Kasumi-1 (cell line): Measurements from ENCODE around the gene C12orf57.

ENCODE experiments used
- DNase-seq, 2 experiments: peaks; one replicate each; lab custom pipeline; 2025; lab: John Stamatoyannopoulos, UW

Gene C12orf57

DNA sequence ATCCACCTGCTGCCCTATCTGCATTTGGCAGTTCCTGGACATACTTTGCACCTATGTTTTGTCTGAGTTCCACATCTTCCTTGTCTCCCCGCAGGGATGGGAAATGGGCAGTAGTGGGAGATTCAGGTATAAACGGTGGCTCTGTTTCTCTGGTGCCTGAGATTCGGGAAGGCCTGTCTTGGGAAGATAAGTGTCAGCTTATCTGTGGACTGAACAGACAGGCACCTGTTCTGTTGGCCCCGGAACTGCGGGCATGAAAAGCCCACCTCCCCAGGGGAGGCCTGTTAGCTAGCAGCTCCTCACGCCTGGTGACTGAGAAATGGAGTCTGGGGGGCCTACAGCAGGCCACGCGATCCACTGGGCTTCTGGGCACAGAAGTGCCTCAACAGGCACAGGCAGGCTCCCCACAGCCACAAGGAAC is 20.8 kb downstream of the C12orf57 start:
- no peak for DNase-seq

DNA sequence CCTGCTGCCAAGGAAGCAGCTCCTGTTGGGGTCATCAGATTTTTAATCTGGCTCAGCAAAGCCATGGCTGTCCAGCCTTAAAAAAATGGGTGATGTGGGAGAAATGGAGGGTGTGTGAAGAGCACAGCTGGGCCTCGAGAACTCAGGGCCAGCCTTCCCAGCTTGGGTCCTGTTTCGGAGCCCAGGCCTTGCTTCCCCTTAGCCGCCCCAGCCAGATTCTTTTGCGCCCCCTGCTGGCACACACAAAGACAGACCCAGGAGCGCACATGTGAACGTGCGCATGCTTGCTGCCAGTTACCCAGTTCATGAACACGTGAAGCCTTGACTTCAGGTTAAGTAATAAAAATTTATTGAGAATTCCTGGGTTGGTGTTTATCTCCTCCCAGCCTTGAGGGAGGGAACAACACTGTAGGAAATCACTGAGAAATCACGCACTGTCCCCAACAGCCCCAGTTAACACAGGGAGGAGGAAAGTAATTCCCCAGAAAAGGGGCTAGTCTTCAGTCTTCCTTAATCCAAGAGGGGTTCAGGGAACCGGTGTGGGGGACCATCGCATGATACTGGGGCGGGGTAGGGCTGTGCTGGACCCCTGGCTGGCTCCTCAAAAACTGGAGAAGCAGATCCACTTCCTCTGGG is 21.3 kb downstream of the C12orf57 start:
- peak; percentile 63 to 65 for DNase-seq

DNA sequence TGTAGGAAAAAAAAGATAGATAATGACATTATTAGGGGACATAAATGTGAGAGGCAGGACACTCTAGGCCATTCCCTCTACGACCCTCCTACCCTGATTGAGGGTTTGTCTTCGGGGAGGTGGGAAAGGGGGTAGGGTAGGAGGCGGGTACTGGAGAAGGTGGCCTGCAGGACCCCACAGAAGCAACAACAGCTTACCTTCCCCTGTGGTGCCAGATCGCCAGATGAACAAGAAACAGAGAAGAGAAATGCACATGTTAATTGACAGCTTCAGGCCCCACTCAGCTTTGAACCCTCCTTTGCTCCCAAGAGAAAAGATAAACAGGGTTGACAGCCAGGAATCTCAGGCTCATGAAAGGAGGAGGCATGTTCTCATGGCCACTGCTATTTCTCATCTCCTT is 21.9 kb downstream of the C12orf57 start:
- no peak for DNase-seq

DNA sequence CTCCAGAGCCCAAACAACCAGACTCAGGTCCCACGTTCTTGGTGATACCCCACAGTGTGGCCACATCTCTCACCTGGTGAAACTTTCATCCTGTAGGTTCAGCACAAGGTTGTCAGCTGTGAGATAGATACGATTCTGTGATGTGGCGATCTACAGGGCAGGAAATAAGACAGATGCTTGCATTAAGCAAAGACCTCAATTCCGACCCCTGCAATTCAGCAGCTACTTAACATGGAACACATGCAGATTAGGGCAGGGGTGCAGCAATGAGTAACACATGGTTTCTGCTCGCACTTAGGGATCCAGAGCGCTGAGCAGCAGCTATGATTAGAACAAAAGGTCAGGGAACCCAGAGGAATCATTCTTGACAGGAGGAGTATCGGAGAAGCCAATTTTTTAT is 22.5 kb downstream of the C12orf57 start:
- DNase-seq: no peak

DNA sequence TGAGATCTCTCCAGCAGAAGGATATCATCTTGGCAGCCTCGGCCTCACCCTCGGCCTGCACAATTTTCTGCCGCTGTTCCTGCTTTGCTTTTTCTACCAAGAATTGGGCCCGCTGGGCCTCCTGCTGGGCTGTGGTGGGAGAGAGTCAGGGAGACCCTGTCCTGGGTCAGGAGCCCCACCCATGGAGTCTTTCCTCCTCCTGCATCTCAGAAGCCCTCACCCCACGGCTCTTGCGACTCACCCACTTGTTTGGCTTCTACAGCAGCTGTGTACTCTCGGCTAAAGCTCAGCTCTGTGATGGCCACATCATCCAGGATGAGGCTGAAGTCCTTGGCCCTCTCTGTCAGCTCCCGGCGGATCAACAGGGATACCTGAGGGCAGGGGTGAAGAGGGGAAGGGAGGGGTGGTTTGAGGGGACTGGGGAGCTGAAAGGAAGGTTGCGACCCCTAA is 23.9 kb downstream of the C12orf57 start:
- no peak for DNase-seq

DNA sequence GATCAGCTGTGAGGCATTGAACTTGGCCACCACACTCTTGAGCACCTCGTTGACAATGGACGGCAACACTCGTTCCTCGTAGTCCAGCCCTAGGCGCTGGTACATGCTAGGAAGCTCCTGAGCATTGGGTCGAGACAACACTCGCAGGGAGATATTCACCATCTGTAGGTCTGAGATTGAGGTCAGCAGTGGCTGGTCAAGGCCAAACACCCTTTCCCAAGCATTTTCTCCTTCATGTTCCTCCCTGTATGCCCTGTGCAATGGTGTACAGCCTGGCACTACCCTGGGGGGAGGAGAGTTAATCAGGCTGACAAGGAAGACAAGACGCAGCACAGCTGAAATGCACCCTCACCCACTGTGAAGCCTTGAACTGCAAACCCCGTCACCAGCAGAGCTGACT is 24.6 kb downstream of the C12orf57 start:
- no peak for DNase-seq

DNA sequence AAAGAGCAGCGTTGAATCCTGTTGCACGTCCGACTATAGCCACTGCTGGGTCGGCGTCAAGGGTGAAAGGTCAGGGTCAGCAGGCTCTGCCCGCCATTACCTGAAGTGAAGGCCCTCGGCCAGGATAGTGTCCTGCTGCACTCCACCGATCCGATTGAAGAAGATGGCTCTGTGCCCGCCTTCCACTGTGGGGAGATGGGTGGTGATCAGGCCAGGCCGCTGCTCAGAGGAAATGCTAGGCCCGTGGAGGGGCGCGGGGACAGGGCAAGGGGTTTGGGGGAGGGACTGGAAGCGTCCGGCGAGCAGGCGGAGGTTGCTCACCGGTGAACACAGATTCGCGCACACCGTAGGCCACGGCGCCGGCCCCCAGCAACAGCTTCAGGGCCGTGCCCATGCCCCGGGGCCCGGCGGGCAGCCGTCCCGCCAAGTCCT is 26.3 kb downstream of the C12orf57 start:
- no peak for DNase-seq

DNA sequence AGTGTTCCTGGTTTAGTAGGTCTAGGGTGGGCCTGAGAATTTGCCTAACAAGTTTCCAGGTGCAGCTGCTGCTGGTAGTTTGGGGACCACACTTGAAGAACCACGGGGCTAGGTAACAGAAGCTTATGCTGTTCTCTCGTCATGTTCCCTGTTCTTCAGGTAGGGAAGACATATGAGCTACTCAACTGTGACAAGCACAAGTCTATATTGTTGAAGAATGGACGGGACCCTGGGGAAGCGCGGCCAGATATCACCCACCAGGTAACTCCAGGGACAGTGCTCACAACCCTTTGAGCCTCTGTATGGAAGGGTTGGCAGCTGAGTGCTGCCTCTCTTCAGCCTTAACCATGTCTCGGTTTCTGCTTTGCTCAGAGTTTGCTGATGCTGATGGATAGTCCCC is 30.4 kb downstream of the C12orf57 start:
- no peak for DNase-seq

DNA sequence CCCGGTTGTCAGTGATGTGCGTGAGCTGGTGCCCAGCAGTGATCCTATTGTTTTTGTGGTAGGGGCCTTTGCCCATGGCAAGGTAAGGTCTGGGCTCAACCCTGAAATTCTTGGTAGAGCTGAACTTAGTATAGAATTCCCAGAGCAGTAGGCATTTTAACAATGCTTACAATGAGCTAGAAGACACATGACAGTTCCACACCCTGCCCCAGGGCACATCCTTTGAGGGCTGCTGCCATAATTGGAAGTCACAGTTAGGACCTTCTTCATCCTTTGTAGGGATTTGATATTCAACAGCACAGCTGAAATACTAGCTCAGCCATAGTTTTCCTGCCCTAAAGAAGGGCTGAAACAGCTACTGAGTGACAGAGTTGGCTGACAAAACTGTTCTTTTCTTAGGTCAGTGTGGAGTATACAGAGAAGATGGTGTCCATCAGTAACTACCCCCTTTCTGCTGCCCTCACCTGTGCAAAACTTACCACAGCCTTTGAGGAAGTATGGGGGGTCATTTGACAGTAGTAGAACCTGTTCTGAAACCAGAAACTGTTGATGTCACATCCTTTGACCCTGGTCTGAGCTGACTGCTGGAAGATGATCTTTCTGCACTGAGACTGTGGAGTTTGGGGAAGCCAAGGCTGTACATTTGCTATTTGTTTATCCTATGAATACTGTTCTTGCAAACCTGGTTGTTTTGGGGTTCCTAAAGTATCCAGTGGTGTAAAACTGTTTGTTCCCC is 31.6 kb downstream of the C12orf57 start:
- DNase-seq: no peak

DNA sequence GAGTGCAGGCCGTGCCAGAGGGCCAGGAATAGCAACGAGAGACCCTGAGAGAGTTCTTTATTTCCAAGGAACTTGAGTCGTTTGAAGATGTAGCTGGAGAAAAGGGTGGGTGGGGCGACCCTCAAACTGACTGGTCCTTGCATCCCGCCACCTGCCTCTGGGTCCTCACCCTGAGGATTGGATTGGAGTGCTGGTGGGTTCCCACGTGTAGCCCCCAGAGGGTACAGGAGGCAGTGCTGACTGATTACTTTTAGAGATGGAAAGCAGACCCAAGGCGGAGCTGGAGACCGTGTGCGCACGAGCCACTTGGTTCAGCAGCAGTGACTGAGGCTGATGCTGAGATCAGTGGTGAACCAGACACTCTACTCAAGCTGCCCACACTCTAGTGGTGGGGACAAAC is 33.8 kb downstream of the C12orf57 start:
- DNase-seq: no peak

DNA sequence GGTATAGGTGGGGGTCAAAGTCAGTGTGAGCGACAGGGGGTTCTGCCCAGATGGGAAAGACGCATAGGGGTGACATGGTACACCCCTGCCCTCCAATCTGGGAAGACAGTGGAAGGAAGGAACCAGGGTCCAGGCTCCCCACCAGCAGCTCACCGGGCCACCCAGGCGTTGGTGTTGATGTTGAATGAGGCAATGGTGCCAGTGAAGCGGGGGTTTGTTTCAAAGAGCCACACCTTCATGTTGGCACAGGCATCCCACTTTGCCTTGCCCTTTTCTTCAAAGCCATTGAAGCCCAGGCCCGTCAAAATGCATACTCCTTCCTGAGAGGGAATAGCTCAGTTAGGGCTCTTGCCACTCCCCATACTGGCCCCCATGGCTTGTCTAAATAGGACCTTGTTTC is 34.4 kb downstream of the C12orf57 start:
- DNase-seq: no peak

DNA sequence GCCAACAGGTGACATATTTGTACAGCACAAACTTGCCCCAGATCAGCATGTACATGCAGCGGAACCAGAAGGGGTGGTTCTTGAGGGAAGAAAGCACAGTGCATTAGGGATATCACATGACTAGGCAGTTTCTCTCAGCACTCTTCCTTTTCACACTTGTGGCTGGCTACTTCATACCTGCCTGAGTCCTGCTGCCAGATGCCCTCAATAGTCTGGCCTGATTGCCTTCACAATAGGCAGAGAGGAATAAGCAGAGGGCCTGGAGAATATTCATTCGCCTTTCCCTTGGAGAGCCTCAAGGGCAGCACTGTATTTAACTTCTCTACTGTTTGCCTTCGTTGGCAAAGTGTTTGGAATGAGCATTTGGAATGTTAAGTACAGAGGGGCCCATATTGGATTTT is 34.8 kb downstream of the C12orf57 start:
- no peak for DNase-seq

DNA sequence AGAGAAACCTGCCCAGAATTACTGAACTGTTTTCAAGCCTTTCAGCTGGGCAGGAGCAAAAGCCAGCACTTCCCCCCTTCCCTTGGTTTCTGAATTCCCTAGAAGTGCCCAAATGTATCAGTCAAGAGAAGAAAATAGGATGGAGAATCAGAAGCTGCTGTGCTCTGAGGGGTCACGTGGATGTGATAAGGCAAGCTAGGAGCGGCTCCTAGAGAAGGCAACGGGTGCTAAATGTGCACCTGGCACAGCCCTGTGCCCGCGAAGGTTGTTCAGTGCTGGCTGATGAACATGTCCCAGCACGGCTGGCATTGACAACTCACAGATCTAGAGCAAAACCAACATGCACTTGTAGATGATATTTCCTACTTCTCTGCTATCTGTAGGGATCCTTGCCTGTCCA is 35.2 kb downstream of the C12orf57 start:
- no peak for DNase-seq

DNA sequence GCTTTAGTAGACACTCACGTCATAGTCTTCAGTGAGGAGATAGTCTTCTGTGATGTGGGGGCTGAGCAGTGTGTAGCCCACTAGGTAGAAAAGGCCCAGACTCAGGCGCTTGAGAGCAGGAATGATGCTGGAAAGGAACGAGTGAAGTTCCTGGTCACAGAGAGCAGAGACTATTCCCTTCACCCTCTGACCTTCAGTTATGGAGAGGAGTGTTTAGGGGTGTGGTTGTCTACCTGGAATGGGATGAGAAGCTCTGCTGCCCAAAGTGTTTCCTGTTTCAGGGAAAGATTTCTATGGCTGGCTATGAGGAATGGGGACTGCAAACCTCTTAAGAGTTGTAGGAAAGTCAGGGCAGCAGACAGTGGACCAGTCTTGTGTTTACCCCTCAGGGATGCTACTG is 35.6 kb downstream of the C12orf57 start:
- no peak for DNase-seq

DNA sequence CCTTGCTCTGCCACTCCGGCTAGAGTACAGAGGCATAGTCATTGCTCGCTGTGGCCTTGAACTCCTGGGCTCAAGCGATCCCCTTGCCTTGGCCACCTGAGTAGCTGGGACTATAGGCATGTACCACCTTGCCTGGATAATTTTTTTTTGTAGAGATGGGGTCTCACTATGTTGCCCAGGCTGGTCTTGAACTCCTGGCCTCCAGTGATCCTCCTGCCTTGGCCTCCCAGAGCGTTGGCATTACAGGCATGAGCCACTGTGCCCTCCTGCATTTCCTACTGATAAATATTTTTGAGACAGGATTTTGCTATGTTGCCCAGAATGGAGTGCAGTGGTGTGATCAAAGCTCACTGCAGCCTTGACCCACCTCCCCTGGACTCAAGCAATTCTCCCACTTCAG is 36.3 kb downstream of the C12orf57 start:
- no peak for DNase-seq

DNA sequence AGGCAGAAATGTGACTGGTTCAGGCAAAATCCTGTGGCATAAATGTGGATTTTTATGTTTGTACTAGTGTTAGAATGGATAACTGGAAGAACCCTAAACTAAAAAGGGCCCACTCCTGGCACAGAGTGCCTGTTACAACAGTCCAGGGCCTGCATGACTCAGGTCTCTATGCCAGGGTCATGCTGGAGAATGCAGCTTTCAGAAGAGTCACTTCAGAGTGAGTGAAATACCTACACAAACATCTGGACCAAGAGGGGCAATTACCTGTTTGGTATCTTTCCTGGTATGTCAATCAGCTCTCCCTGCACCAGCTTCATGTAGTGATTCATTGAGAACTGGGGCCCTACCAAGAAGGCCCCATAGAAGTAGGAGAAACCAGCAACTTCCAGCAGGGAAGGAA is 36.9 kb downstream of the C12orf57 start:
- DNase-seq: no peak

DNA sequence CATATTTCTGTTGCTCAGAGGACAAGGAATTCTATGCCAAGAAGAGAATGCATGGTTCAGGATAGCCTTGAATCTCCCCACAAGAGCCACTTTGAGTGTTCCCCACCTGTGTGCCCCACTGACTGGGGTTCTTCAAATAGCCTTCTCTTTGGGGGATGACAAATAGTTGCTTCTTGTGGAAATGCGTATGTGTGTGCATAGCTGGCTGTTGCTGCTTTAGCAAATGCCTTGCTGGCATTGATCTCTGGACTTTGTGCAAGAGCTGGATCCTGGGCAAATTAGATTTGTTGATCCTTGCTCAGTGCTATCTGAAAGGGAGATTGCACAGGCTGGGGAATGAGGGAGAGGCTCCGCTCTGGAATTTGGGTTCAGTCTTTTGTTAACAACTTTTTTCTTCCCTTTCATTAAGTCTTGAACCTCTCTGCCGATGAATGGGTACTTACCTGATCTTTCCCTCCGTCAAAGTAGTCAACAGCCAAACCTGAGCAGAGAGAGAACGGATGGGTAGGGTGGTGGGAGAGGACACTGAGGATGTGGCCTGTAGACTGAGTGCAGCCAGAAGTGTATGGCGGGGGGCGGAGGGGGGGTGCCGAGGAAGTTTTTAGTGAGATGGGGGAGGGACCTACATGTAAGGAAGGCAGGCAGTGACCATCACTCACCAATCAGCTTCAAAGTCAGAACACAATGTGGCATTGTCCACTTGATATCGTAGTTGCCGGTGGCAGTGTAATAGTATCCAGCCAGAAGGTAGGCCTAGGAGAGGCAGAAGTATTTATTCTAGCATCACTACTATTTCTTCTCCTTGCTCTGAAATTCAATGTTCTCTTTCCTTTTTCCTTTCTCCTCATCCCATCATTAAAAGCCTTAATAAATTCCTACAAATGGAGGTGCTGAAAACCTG is 37.6 kb downstream of the C12orf57 start:
- no peak for DNase-seq

DNA sequence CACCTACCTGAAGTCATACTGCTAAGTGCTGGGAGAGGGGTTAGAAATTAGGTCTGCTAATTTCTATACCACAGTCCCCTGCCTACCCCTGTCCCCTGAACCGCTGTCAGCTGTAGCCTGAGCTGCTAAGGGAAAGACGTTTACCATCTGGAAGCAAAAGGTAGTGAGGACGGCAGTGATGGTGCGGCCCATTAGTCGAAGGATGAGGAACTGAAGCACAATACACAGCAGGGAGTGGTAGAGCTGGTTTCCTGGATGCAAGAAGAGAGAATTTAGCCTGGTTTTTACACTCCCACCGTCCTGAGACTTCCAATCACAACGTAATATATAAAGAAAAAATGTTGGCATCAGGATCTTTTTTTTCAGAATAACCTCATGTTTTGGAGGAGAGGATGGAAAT is 38.7 kb downstream of the C12orf57 start:
- DNase-seq: no peak

DNA sequence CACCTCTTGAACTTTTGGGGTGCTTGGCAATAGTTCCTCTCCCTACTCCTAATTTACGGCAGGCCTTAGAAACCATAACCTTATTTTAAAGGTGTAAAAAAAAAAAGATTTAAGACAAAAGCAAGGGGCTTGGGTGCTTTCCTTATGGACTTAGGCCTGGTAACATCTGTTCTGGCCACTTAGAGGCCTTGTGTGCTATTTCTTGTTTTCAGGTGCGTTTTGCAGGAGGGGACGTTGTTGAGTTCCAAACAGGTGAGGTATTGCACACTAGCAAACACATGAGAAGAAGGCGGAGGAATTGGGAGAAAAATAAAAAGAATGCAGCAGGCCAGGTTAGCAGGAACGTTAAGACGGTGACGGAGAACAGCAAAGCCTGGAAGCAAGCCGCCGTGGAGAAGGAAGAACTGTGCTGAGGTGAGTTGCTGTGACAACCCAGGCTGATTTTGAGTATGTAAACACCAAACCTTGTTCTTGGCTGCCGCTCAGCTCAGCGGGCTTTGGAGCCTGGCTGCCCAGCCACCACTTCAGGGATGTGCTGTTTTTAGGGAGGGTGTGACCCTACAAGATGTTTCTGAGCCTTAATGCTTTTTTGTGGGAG is 44.2 kb downstream of the C12orf57 start:
- DNase-seq: no peak
